Germinal center (tissue), 1 donor: ENCODE measurements around the gene NPRL2.
A peak's percentile ranks its signal among the peaks of the same experiment; 100 is the strongest.

Experiments used
- DNase-seq: peaks from one replicate; pipeline ENCODE4 v3.0.0; 2012; ENCODE audit warnings: mixed read lengths, low spot score

Gene NPRL2

DNA sequence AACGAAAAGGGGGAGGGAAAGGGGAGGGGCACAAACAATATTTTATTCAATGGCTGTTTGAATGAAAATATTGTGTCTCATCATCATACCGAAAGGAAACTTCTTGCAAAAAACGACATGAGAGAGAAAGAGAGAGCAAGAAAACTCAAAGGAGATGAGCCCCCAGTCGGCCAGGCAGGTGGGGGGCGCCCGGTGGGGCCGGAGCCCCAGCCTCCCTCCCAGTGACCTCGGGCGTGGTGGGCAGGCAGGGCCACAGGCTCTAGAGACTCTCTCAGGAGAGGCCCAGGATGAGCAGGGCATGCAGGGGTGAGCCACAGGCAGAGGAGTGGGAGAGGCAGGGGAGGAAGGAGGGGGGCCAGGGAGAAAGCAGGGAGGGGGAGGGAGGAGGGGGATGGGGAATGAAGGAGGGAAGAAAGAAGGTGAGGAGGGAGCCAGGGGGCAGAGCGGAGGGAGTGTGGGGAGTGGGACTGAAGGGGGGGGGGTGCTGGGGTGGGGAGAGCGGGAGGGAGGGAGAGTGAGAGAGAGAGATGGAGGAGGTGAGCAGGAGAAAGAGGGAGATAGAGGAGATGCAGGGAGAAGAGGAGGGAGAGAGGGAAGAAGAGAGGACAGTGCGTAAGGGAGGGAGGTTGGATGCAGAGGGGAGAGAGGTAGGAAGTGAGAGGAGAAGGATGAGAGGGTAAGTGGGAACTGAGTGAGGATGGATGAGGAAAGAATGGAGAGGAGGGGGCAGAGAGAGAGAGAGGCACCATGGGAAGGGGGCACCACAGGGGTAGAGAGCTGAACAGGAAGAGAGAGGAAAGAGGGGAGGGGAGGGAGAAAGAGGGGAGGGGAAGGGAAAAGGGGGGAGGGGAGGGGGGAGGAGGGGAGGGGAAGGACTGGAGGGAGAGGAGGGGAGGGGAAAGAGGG, 22.8 kb upstream of the NPRL2 start:
- DNase-seq = no peak

- DNase-seq = no peak
Observed at GRCh38 chr3:50372349-50372748, 21.8 kb upstream of the NPRL2 start.

GRCh38 chr3:50371133-50371685, 20.6 kb upstream of the NPRL2 start:
- DNase-seq = no peak

- DNase-seq = no peak
Observed at GRCh38 chr3:50370594-50370993, 20.0 kb upstream of the NPRL2 start.

DNA sequence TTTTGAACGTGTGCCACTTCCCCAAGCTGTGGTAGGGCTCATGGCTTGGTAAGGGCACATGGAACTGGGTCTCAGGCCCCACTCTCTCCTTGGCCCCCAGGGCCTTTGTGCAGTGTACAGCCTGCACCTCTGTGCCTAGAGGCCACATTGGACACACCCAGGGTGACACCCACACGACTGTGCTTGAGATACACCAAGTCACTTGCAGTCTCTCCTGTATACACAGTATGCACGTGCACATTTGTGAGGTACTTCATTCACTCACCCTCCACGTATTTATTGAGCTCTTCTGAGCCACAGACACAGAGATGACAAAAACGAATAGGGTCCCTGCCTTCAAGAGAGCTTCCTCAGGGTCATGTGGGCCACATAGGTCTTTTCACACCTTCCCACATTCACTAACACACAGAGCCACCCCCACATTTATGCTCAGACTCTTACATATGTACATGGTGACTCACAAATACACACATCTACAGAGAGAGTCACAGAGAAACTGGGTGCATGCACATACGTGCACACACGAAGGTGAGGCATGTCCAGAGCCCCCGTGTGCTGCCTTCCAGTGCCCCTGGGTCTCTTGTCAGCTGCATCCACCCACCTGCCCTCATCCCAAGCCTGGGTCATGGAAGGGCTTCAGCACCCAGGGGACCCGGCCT, 18.6 kb upstream of the NPRL2 start:
- DNase-seq = no peak

- DNase-seq = no peak
Observed at GRCh38 chr3:50365842-50366220, 15.3 kb upstream of the NPRL2 start.

DNA sequence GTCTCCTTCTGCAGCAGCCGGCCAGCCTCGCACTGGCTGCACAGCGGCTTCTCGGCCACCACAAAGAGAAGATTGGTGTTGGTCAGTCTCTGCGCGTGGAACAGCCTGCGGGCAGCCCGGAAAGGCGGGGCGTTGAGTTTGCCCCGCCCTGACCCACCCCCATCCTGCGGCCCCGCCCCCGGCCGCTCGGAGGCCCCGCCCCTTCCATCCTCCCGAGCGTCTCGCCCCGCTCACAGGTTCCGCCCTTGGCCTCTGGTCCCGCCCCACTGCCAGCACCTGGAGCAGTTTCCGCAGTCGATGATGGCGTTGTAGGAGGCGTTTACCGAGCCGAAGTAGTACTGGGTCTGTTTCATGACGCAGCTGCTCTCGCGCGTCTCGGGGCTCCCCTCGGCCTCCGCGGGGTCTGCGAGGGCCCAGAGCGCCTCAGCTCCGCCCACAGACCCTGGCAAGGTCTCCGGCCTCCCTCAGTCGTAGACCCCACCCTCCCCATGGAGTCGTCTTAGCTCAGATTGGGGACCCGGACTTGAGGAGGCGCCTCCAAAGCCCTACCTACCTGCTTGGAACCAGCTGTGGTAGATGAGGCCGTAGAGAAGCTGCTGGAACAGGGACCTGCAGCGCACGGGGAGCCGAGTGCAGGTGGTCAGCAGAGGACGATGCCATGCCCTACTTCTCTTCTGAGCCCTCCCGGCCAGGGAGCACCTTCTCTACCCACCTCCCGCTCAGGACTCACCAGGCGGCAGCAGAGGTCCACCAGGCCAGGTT, 14.7 kb upstream of the NPRL2 start:
- peak; percentile 97 for DNase-seq

- no peak for DNase-seq
Observed at GRCh38 chr3:50364573-50365079, 14.1 kb upstream of the NPRL2 start.

GRCh38 chr3:50359760-50360110, 9.2 kb upstream of the NPRL2 start:
- no peak for DNase-seq

GRCh38 chr3:50358911-50359759, 8.6 kb upstream of the NPRL2 start, which contains the start of gene TMEM115:
TMEM115 (minus strand) TSS chr3:50359521; CDS start chr3:50359063, 458 bp downstream.
- DNase-seq = peak; percentile 95

DNA sequence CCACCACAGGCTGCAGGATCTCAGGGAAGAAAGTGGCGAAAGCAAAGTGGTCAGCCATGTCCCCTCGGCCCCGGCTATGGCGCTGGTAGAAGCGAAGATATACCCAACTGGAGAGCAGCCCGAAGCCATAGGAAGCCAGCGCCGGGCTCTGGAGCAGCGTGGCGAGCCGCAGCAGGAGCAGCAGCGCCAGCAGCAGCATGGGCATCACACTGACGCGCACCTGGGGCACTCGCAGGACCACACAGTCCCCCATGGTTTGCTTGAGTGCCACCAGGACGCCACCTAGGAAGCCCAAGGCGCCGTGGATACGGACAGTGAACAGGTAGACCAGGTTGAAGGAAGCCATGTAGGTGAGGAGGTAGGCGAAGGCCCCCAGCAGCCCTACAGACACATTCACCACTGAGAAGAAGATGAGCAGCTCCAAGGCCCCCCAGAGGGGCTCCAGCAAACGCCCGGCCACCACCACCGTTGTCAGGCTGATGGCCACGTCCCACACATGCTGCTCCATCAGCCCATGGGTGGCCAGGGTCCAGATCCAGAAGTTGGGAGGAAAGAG, 7.9 kb upstream of the NPRL2 start:
- no peak for DNase-seq

- DNase-seq = no peak
Observed at GRCh38 chr3:50357481-50357880, 6.9 kb upstream of the NPRL2 start.

DNA sequence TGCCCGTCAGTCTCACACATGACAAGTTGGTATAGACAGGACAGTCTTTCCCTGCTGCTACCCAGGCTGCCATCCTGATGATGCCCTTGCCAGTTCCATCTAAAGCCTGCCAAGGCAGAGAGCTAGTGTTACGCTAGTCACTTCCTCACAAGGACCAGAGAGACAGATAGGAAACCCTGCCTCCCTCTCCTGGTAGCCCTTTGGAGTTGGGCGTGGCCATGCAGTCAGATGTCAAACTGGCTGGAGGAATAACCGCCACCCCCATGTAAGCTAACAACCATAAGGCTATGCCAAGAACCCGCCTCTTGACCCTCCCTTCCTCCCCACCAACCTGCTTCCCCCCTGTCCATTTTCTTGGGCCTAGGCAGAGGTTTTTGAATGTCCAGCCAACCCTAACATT, 6.0 kb upstream of the NPRL2 start:
- no peak for DNase-seq

DNA sequence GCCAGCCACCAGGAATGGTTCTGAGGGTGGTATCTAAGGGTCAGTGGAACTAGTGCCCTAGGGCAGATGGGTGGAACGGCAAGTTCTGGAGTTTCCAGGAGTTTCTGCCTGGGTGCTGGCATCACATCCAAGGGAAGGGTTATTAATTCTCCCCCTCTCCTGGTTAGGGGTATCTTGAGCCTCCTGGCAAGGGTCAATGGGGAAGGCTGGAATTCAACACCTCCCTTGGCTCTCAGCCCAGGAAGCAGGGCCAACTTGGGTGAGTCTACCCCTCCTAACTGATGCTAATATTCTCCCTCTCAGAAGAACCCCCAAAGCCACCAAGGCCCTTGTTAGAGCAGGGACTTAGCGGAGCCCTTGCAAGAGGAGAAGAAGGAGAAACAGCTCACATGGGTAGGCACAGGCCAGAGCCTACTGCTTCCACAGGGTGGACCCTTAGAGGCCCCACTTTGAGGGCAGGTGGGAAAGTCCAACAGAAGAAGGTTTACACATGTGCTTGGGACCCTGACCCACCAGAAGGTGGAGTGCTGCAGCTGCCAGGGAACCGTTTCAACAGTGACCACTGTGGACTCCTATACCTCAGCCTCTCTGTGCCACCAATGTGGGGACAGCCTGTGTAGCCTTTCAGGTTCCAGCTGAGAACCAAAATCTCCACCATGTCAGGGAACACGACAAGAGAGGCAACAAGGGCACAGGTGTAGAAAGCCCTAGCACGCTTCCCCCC, 5.4 kb upstream of the NPRL2 start:
- no peak for DNase-seq

DNA sequence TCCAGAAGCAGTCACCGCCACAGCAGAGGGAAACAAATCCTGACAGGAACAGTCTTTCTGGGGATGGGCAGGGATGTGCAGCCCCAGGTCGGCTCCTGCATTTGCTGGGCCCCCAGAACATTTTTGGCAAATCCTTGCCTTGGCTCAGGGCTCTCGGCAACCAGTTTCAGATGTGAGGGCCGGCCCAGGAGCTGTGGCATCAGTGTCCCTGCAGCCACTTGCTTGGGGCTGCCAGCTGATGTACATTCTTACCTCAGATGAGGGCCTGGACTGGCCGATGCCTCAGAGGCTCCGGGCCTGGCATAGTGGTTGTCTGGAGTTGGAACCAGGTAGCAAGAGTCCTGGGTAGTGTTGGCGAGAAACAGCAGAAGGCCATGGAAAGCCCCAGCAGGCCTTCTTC, 4.3 kb upstream of the NPRL2 start:
- no peak for DNase-seq

GRCh38 chr3:50354186-50354764, 3.7 kb upstream of the NPRL2 start:
- no peak for DNase-seq

DNA sequence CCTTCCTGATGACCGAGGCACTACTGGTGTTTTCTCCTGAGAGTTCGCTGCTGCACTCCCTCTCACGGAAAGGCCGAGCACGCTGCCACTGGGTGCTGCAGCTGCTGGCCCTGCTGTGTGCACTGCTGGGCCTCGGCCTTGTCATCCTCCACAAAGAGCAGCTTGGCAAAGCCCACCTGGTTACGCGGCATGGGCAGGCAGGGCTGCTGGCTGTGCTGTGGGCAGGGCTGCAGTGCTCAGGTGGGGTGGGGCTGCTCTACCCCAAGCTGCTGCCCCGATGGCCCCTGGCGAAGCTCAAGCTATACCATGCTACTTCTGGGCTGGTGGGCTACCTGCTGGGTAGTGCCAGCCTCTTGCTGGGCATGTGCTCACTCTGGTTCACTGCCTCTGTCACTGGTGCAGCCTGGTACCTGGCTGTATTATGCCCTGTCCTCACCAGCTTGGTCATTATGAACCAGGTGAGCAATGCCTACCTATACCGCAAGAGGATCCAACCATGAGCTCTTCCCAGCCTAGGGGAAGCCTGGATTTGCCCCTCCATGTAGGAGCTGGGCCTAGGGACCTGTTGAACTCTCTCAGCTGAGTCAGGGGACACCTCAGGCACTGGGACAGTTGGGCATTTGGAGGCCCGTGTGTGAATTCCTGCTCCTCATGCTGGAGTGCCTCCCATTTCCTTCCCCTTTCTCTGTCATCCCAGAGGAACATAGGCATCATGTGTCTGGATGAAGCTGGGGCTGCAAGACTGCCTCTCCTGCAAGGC, 2.9 kb upstream of the NPRL2 start:
- DNase-seq = no peak

GRCh38 chr3:50352781-50353180, 2.2 kb upstream of the NPRL2 start:
- DNase-seq = no peak

DNA sequence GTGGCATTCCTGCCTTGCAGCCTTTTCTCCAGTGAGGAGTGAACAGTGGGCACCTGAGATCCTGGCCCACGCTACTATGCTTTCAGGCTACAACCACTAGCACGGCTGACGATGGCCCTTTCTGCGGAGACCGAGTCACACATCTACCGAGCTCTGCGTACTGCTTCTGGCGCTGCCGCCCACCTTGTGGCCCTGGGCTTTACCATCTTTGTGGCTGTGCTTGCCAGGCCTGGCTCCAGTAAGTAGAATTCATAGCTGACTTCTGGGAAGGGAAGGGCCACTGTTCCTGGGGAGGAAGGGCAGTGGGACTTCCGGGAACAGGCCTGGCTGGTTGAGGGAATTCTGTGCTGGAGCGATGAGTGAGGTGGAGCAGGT, 735 bp upstream of the NPRL2 start:
- DNase-seq = no peak
